NT2/D1 (cell line): ENCODE data around the gene GBP5.

ENCODE experiments used
- SUZ12 ChIP-seq: IDR thresholded peaks from 2 replicates; pipeline ENCODE4 v1.6.1; 2011; ENCODE audit not compliant: insufficient read length, insufficient read depth; ENCODE audit errors: extremely low read depth
- YY1 ChIP-seq: IDR thresholded peaks from 2 replicates; pipeline ENCODE4 v1.6.1; 2011; ENCODE audit not compliant: insufficient read length, insufficient read depth

- TF ChIP-seq YY1 (no peak), SUZ12 (no peak)
Measured at GRCh38 chr1:89271341-89272015, 1.2 kb downstream of the GBP5 start.
